Kidney (tissue), 14 donors: Measurements from ENCODE around the gene DCAKD. TPM values are rescaled to one million over a fixed set of nuclear protein-coding genes. Genes with fewer than 3 reads are reported as not detected.

Experiments used
- DNase-seq, 5 donors: peaks; one replicate each; pipeline ENCODE4 v3.0.0-alpha.2; 2013 to 2020
- FAIRE-seq: peaks from 2 replicates; lab custom pipeline; 2012; peaks lifted over from hg19 to GRCh38; lab: Jason Lieb, UNC
- H3K27ac ChIP-seq, 2 donors: one replicate each; pipeline ENCODE4 v1.7.0; 2013; ENCODE audit warnings: low read depth in 2 of 2, low read length in 2 of 2, inconsistent platforms in 1 of 2
- H3K27me3 ChIP-seq: one replicate; pipeline ENCODE4 v1.7.1; 2013; ENCODE audit warnings: low read length, inconsistent platforms; ENCODE audit not compliant: control insufficient read depth, insufficient read depth
- H3K36me3 ChIP-seq, 3 donors: one replicate each; pipeline versions ENCODE4 v1.7.0 to v1.7.1; 2013; ENCODE audit warnings: low read length in 3 of 3, control low read depth in 1 of 3, inconsistent platforms in 1 of 3; ENCODE audit not compliant: insufficient read depth in 3 of 3, control insufficient read depth in 2 of 3
- H3K4me1 ChIP-seq, 3 donors: one replicate each; pipeline versions ENCODE4 v1.7.0 to v1.7.1; 2013; ENCODE audit warnings: low read length in 3 of 3, inconsistent platforms in 1 of 3, low read depth in 1 of 3; ENCODE audit not compliant: control insufficient read depth in 2 of 3, insufficient read depth in 2 of 3
- H3K4me3 ChIP-seq, 3 donors: one replicate each; pipeline versions ENCODE4 v1.7.0 to v1.8.1; 2013; ENCODE audit warnings: low read length in 3 of 3, control low read depth in 1 of 3, inconsistent platforms in 1 of 3
- H3K9ac ChIP-seq, 3 donors: one replicate each; pipeline versions ENCODE4 v1.7.0 to v1.7.1; 2013; ENCODE audit warnings: low read length in 3 of 3, control low read depth in 1 of 3, inconsistent platforms in 1 of 3
- H3K9me3 ChIP-seq, 3 donors: one replicate each; pipeline versions ENCODE4 v1.7.0 to v1.7.1; 2013; ENCODE audit warnings: low read length in 3 of 3, control low read depth in 1 of 3, inconsistent platforms in 1 of 3; ENCODE audit not compliant: control insufficient read depth in 2 of 3, insufficient read depth in 1 of 3
- CTCF ChIP-seq: IDR thresholded peaks from 3 replicates; pipeline ENCODE4 v1.5.1; 2012; ENCODE audit warnings: mild to moderate bottlenecking, moderate library complexity, borderline replicate concordance; ENCODE audit not compliant: insufficient read depth; ENCODE audit errors: extremely low read depth
- intact Hi-C: fragments of 100-400 bp; cut with DNase I; formaldehyde crosslinking; loops from one replicate; pipeline ENCODE4 v1.11.1; 2022
- polyA plus RNA-seq: library from polyadenylated mRNA; stranded (reverse); fragments of 350-450 nt; fragmentation: Illumina TruSeq; extraction: RNeasy Lipid Tissue Mini Kit (QIAGEN cat#74804); gene quantifications from one replicate; pipeline ENCODE4 v1.2.3, GENCODE V29; 2014; ENCODE audit warnings: low read depth, low replicate concordance; ENCODE audit not compliant: insufficient read depth
- total RNA-seq: library from RNA; stranded (reverse); fragmentation: NEBNext Ultra II Directional; extraction: Animal tissue kit (Norgen Biotek cat#: 25700); gene quantifications from one replicate; pipeline ENCODE4 v1.2.1, GENCODE V29; 2021
- donor health status: control.
- donor health status: control.
- donor health status: control.
- donor health status: control.
- donor health status: control.
- donor health status: DM: yes; HTN: yes; CAD: no.
- donor health status: Normal renal cell carcinoma (clear cell type).

The DCAKD gene
- total and polyA plus RNA-seq, 2 donors from 2014 or later, result 27.5 to 34.9 TPM

- Histone ChIP-seq H3K9ac (no peak overlapping the region), H3K4me1 (no peaks in the 10 kb centered on the region), H3K27me3 (no peaks in the 10 kb centered on the region), H3K9me3 (no peaks in the 10 kb centered on the region), H3K4me3 (no peak overlapping the region), H3K27ac (no peak overlapping the region), H3K36me3 (no peaks in the 10 kb centered on the region)
- no peak for FAIRE-seq
- no peak for TF ChIP-seq CTCF
- no peak for DNase-seq
- intact Hi-C loops, result no loop called here
Observed at GRCh38 chr17:44992242-44992939, 59.0 kb downstream of the DCAKD start.

- no peaks in the 10 kb centered on the region for H3K4me1 ChIP-seq
- H3K9me3 ChIP-seq, result no peaks in the 10 kb centered on the region
- H3K9ac ChIP-seq, result no peak overlapping the region
- H3K27ac ChIP-seq, result no peak overlapping the region
- TF ChIP-seq CTCF, result no peak
- no peak for DNase-seq
- intact Hi-C loops, result no loop called here
- no peak overlapping the region for H3K4me3 ChIP-seq
- H3K27me3 ChIP-seq, result peaks cover 3% of the 10 kb centered on the region
- H3K36me3 ChIP-seq, result no peaks in the 10 kb centered on the region
- no peak for FAIRE-seq
Observed at GRCh38 chr17:44990994-44991393, 60.4 kb downstream of the DCAKD start.

- Histone ChIP-seq H3K9me3 (no peaks in the 10 kb centered on the region), H3K9ac (no peak overlapping the region), H3K27me3 (peaks cover 3% of the 10 kb centered on the region), H3K36me3 (no peaks in the 10 kb centered on the region), H3K4me1 (no peaks in the 10 kb centered on the region), H3K27ac (no peak overlapping the region), H3K4me3 (no peak overlapping the region)
- intact Hi-C loops, result no loop called here
- DNase-seq (peak in 1 of 5 donors; percentile 44), FAIRE-seq (no peak)
- TF ChIP-seq CTCF, result no peak
Observed at GRCh38 chr17:44989552-44990138, 61.8 kb downstream of the DCAKD start.
